GM23338 (cell line): ENCODE results near the gene TAP1. TPM values are rescaled to one million over a fixed set of nuclear protein-coding genes. Genes with fewer than 3 reads are reported as not detected.

Experiments used
- ATAC-seq: fragments of 200-7000 bp; cut with Tn5 transposase; 3 replicates; pipeline ENCODE4 v1.9.1; 2020
- DNase-seq: peaks from one replicate; pipeline ENCODE4 v3.0.0-alpha.2; 2015; ENCODE audit warnings: low spot score
- H2AFZ ChIP-seq: fragments of 200-600 bp; sonication (generic); 2 replicates; pipeline ENCODE4 v1.8.0; 2016; ENCODE audit warnings: antibody characterized with exemption, mild to moderate bottlenecking, moderate library complexity
- H3F3A ChIP-seq: fragments of 200-600 bp; sonication (generic); replicated peaks from 2 replicates; pipeline ENCODE4 v1.8.0; 2017; ENCODE audit warnings: antibody characterized with exemption, mixed run types, low read depth
- H3K27ac ChIP-seq: fragments of 200-600 bp; sonication (generic); 2 replicates; pipeline ENCODE4 v1.6.1; 2016; ENCODE audit warnings: low read depth
- H3K27me3 ChIP-seq: fragments of 200-600 bp; sonication (generic); 2 replicates; pipeline ENCODE4 v1.8.0; 2016; ENCODE audit warnings: mild to moderate bottlenecking, mixed run types, moderate library complexity; ENCODE audit not compliant: insufficient read depth
- H3K36me3 ChIP-seq: fragments of 200-600 bp; sonication (generic); 2 replicates; pipeline ENCODE4 v1.8.0; 2016; ENCODE audit warnings: mild to moderate bottlenecking; ENCODE audit not compliant: insufficient read depth
- H3K4me1 ChIP-seq: fragments of 200-600 bp; sonication (generic); 2 replicates; pipeline ENCODE4 v1.8.0; 2016; ENCODE audit warnings: mild to moderate bottlenecking, moderate library complexity; ENCODE audit not compliant: insufficient read depth
- H3K4me2 ChIP-seq: fragments of 200-600 bp; sonication (generic); 2 replicates; pipeline ENCODE4 v1.7.1; 2017; ENCODE audit warnings: mixed run types
- H3K4me3 ChIP-seq: fragments of 200-600 bp; sonication (generic); 2 replicates; pipeline ENCODE4 v1.6.1; 2016; ENCODE audit warnings: mixed run types
- H3K79me2 ChIP-seq: fragments of 200-600 bp; sonication (generic); replicated peaks from 2 replicates; pipeline ENCODE4 v1.8.0; 2017; ENCODE audit warnings: mild to moderate bottlenecking; ENCODE audit not compliant: insufficient read depth
- H3K9me2 ChIP-seq: fragments of 200-600 bp; sonication (generic); 2 replicates; pipeline ENCODE4 v1.8.0; 2017; ENCODE audit not compliant: insufficient read depth
- H4K20me1 ChIP-seq: fragments of 200-600 bp; sonication (generic); replicated peaks from 2 replicates; pipeline ENCODE4 v1.8.0; 2017; ENCODE audit warnings: mild to moderate bottlenecking; ENCODE audit not compliant: insufficient read depth
- H3K27ac Mint-ChIP-seq: 2 replicates; pipeline ENCODE4 v1.8.0; 2020; ENCODE audit warnings: inconsistent platforms, mild to moderate bottlenecking, moderate library complexity, mixed read lengths
- H3K27me3 Mint-ChIP-seq: 3 replicates; pipeline ENCODE4 v1.8.0; 2022; ENCODE audit warnings: low read depth, mild to moderate bottlenecking, moderate library complexity, mixed read lengths, inconsistent platforms; ENCODE audit not compliant: insufficient read depth, poor library complexity
- H3K36me3 Mint-ChIP-seq: 3 replicates; pipeline ENCODE4 v1.8.0; 2021; ENCODE audit warnings: low read depth, mild to moderate bottlenecking, inconsistent platforms, moderate library complexity, mixed read lengths
- H3K4me1 Mint-ChIP-seq: 3 replicates; pipeline ENCODE4 v1.8.0; 2020; ENCODE audit warnings: mild to moderate bottlenecking, inconsistent platforms, mixed read lengths
- H3K4me3 Mint-ChIP-seq: 3 replicates; pipeline ENCODE4 v1.8.0; 2021; ENCODE audit warnings: moderate library complexity, mild to moderate bottlenecking, inconsistent platforms, mixed read lengths
- H3K9me3 Mint-ChIP-seq: 3 replicates; pipeline ENCODE4 v1.8.0; 2020; ENCODE audit warnings: moderate library complexity, mild to moderate bottlenecking, inconsistent platforms, mixed read lengths
- CREB1 ChIP-seq: fragments of 250-450 bp; sonication (Bioruptor Pico); IDR thresholded peaks from 2 replicates; pipeline ENCODE4 v1.5.0; 2020; ENCODE audit warnings: low read depth, mild to moderate bottlenecking, moderate library complexity
- ETS1 ChIP-seq: IDR thresholded peaks from 2 replicates; pipeline ENCODE4 v1.6.1; 2016; ENCODE audit warnings: antibody characterized with exemption
- EZH2 ChIP-seq: fragments of 200-600 bp; sonication (generic); IDR thresholded peaks from one replicate; pipeline ENCODE4 v1.8.0; 2017; ENCODE audit warnings: antibody characterized with exemption, mild to moderate bottlenecking, low read depth; ENCODE audit not compliant: unreplicated experiment
- EZH2phosphoT487 ChIP-seq: fragments of 200-600 bp; sonication (generic); IDR thresholded peaks from one replicate; pipeline ENCODE4 v1.8.1; 2018; ENCODE audit warnings: antibody characterized with exemption; ENCODE audit not compliant: unreplicated experiment
- JUNB ChIP-seq: IDR thresholded peaks from one replicate; pipeline ENCODE4 v1.6.1; 2016; ENCODE audit warnings: antibody characterized with exemption; ENCODE audit not compliant: unreplicated experiment
- NANOG ChIP-seq: IDR thresholded peaks from 2 replicates; pipeline ENCODE4 v1.6.1; 2016; ENCODE audit warnings: antibody characterized with exemption, borderline replicate concordance
- POLR2AphosphoS5 ChIP-seq: IDR thresholded peaks from 2 replicates; pipeline ENCODE4 v1.6.1; 2016; ENCODE audit warnings: antibody characterized with exemption, low read depth
- STAT1 ChIP-seq: IDR thresholded peaks from one replicate; pipeline ENCODE4 v1.6.1; 2016; ENCODE audit warnings: antibody characterized with exemption; ENCODE audit not compliant: unreplicated experiment
- ZNF114 ChIP-seq: fragments of 250-450 bp; sonication (Bioruptor Pico); IDR thresholded peaks from 2 replicates; pipeline ENCODE4 v1.5.0; 2020; ENCODE audit warnings: mild to moderate bottlenecking, moderate library complexity
- ZNF331 ChIP-seq: fragments of 250-450 bp; sonication (Bioruptor Pico); IDR thresholded peaks from 2 replicates; pipeline ENCODE4 v1.5.0; 2020; ENCODE audit warnings: low read depth, mild to moderate bottlenecking, moderate library complexity
- polyA plus RNA-seq: library from polyadenylated mRNA; unstranded; fragments of >200 nt; fragmentation: Nextera tagmentation; extraction: Ambion mirVana; gene quantifications from 2 replicates; pipeline ENCODE4 v1.2.1, GENCODE V29; 2016
- total RNA-seq: library from RNA; depleted of rRNA; stranded (reverse); fragments of >200 nt; shearing (Covaris generic); gene quantifications from 2 replicates; pipeline ENCODE4 v1.2.3, GENCODE V29; 2014
- TF ChIP-seq, protein P1 (sequence below), 2 experiments: fragments of 200-600 bp in 1 of 2; sonication (generic) in 1 of 2; conservative IDR thresholded peaks; 2 replicates each; pipeline versions ENCODE4 v1.5.1 to v1.6.1; 2016 to 2017; ENCODE audit warnings: antibody characterized with exemption in 2 of 2, low read depth in 2 of 2, mild to moderate bottlenecking in 2 of 2, moderate library complexity in 1 of 2
- TF ChIP-seq, protein P2 (sequence below): IDR thresholded peaks from one replicate; pipeline ENCODE4 v1.6.1; 2018; ENCODE audit warnings: antibody characterized with exemption; ENCODE audit not compliant: unreplicated experiment

The TAP1 gene
- total and polyA plus RNA-seq, 2 experiments from 2014 or later = 13.8 to 22.0 TPM

GRCh38 chr6:32844839-32845383, 8.6 kb downstream of the TAP1 start:
- Mint-ChIP-seq H3K27me3 (peaks cover 15% of the 10 kb centered on the region), H3K27ac (peak overlapping the region; percentile 87)

DNA sequence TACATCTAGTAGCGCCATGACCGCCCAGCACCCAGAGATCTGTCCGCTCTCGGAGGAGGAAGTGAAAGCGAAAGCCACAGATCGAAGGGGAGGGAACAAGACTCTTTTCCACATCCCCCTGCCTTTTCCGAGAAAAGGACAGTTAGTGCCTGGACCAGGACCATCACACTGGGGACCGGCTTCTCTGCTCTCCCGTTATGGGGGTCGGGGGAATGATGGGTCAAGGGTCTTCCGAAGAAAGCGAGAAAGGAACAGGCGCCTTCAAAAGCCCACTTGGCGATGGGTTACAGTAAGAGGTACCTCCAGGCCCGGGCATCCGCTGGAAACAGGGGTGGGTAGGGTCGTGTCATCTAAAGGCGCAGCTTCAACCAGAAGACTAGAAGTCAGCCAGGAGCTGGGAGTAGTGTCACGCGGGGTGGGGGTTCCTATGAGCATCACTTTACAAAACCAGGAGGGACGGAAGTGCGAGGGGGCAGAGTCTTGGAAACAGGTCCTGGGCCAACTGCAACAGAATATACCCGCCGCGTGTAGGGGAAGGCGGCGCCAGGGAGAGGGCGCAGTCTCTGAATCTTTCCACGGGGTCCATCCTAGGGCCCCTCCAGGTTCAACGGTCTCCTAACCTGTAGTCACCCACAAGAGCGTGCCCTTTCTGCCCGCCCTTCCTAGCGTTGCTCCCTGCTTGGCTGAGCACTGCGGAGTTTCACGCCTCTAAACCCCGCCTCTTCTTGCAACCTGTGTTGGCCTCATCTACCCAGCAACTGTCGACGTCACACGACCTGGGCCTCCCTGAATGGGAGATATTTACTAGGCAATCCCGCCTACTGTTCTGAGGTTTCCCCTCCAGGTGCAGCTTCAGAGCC, 9.3 kb downstream of the TAP1 start, which contains the start of gene PSMB8:
TSS of gene PSMB8 (minus strand) at position 69 of the 860 bp plus-strand sequence. CDS start at position 18, 51 bp downstream.
- peaks cover 15% of the 10 kb centered on the region for H3K27me3 Mint-ChIP-seq
- TF ChIP-seq JUNB = no peak
- peak; percentile 93 for TF ChIP-seq CREB1 (CRISPR knock-in tag)
- TF ChIP-seq ZNF114 = no peak
- TF ChIP-seq NANOG = no peak
- TF ChIP-seq, protein P1, sequence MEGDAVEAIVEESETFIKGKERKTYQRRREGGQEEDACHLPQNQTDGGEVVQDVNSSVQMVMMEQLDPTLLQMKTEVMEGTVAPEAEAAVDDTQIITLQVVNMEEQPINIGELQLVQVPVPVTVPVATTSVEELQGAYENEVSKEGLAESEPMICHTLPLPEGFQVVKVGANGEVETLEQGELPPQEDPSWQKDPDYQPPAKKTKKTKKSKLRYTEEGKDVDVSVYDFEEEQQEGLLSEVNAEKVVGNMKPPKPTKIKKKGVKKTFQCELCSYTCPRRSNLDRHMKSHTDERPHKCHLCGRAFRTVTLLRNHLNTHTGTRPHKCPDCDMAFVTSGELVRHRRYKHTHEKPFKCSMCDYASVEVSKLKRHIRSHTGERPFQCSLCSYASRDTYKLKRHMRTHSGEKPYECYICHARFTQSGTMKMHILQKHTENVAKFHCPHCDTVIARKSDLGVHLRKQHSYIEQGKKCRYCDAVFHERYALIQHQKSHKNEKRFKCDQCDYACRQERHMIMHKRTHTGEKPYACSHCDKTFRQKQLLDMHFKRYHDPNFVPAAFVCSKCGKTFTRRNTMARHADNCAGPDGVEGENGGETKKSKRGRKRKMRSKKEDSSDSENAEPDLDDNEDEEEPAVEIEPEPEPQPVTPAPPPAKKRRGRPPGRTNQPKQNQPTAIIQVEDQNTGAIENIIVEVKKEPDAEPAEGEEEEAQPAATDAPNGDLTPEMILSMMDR (conservative IDR thresholded peaks at IDR 0.05; ENCODE audit: low read depth in 2 of 2) = 0 out of 4 replicates have a peak, but pooled peaks of 1 of the 2 experiments have one; percentile 7
- TF ChIP-seq ZNF331 (CRISPR knock-in tag) = no peak
- TF ChIP-seq, protein P2, sequence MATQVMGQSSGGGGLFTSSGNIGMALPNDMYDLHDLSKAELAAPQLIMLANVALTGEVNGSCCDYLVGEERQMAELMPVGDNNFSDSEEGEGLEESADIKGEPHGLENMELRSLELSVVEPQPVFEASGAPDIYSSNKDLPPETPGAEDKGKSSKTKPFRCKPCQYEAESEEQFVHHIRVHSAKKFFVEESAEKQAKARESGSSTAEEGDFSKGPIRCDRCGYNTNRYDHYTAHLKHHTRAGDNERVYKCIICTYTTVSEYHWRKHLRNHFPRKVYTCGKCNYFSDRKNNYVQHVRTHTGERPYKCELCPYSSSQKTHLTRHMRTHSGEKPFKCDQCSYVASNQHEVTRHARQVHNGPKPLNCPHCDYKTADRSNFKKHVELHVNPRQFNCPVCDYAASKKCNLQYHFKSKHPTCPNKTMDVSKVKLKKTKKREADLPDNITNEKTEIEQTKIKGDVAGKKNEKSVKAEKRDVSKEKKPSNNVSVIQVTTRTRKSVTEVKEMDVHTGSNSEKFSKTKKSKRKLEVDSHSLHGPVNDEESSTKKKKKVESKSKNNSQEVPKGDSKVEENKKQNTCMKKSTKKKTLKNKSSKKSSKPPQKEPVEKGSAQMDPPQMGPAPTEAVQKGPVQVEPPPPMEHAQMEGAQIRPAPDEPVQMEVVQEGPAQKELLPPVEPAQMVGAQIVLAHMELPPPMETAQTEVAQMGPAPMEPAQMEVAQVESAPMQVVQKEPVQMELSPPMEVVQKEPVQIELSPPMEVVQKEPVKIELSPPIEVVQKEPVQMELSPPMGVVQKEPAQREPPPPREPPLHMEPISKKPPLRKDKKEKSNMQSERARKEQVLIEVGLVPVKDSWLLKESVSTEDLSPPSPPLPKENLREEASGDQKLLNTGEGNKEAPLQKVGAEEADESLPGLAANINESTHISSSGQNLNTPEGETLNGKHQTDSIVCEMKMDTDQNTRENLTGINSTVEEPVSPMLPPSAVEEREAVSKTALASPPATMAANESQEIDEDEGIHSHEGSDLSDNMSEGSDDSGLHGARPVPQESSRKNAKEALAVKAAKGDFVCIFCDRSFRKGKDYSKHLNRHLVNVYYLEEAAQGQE = no peak
- no peak for TF ChIP-seq STAT1
- no peak for TF ChIP-seq EZH2phosphoT487
- TF ChIP-seq EZH2 = no peak
- no peak for TF ChIP-seq ETS1
- peak; percentile 79; the same call in 1 of the 2 replicates for TF ChIP-seq POLR2AphosphoS5

More at GRCh38 chr6:32844839-32845383, 8.6 kb downstream of the TAP1 start:
- H3K79me2 ChIP-seq = no peaks in the 10 kb centered on the region
- Mint-ChIP-seq H3K36me3 (peaks cover 27% of the 10 kb centered on the region; the same call in 2 of the 3 replicates), H3K4me1 (peaks cover 13% of the 10 kb centered on the region), H3K9me3 (no peaks in the 10 kb centered on the region), H3K4me3 (peak overlapping the region; percentile 92)
- no peak overlapping the region for H2AFZ ChIP-seq
- TF ChIP-seq POLR2AphosphoS5 (peak; percentile 77), JUNB (no peak)
- peaks cover 15% of the 10 kb centered on the region for H3K27me3 ChIP-seq
- peaks cover 6% of the 10 kb centered on the region; the same call in 1 of the 2 replicates for H3K36me3 ChIP-seq
- H3K4me2 ChIP-seq = peak overlapping the region; percentile 56
- no peak overlapping the region for H3K27ac ChIP-seq
- DNase-seq (no peak), ATAC-seq (no peak)
- H4K20me1 ChIP-seq = no peaks in the 10 kb centered on the region
- H3K4me1 ChIP-seq = peaks cover 7% of the 10 kb centered on the region
- H3K9me2 ChIP-seq = no peaks in the 10 kb centered on the region
- H3K4me3 ChIP-seq = peak overlapping the region; percentile 98; the same call in 1 of the 2 replicates
- H3F3A ChIP-seq = no peaks in the 10 kb centered on the region

More for the DNA sequence above, 9.3 kb downstream of the TAP1 start, which contains the start of gene PSMB8:
- Histone ChIP-seq H4K20me1 (no peaks in the 10 kb centered on the region), H2AFZ (peak within 1 kb of the TSS; percentile 99), H3K9me2 (no peaks in the 10 kb centered on the region), H3K27me3 (peaks cover 15% of the 10 kb centered on the region), H3K4me1 (peaks cover 7% of the 10 kb centered on the region), H3F3A (no peaks in the 10 kb centered on the region), H3K4me2 (peak within 1 kb of the TSS; percentile 99), H3K4me3 (peak within 1 kb of the TSS; percentile 98), H3K79me2 (no peaks in the 10 kb centered on the region), H3K36me3 (peaks cover 6% of the 10 kb centered on the region; the same call in 1 of the 2 replicates), H3K27ac (no peak within 1 kb of the TSS)
- DNase-seq (peak; percentile 99), ATAC-seq (peak; percentile 91)
- Mint-ChIP-seq H3K27ac (peak within 1 kb of the TSS; percentile 87), H3K4me3 (peak within 1 kb of the TSS; percentile 92), H3K36me3 (peaks cover 25% of the 10 kb centered on the region; the same call in 2 of the 3 replicates), H3K9me3 (no peaks in the 10 kb centered on the region), H3K4me1 (peaks cover 13% of the 10 kb centered on the region)
